ENCODE results near the gene C2CD2.

The C2CD2 gene

GRCh38 chr21:41989698-41990097 is 35.9 kb upstream of the C2CD2 start:
- no peak overlapping the region for H2AFZ ChIP-seq (ENCODE audit: low read length)
- no peak for TF ChIP-seq EZH2phosphoT487 (IDR thresholded peaks at IDR 0.05; ENCODE audit: borderline replicate concordance)
- no peak for TF ChIP-seq CTCF (conservative IDR thresholded peaks at IDR 0.05; ENCODE audit: low read length)
- no peak overlapping the region for H3K4me3 ChIP-seq (ENCODE audit: low read length, poor library complexity, severe bottlenecking)
- H3K79me2 ChIP-seq (ENCODE audit: insufficient read depth, low read length), result no peaks in the 10 kb centered on the region
- H3K4me2 ChIP-seq (ENCODE audit: low read depth, low read length, poor library complexity, severe bottlenecking), result no peak overlapping the region
- H3K4me1 ChIP-seq (ENCODE audit: insufficient read depth, low read length, poor library complexity, severe bottlenecking), result peaks cover 7% of the 10 kb centered on the region
- no peaks in the 10 kb centered on the region for H3K27me3 ChIP-seq (ENCODE audit: insufficient read depth, low read length, poor library complexity, severe bottlenecking)
- no peaks in the 10 kb centered on the region for H3F3A ChIP-seq (ENCODE audit: low read depth)
- no peaks in the 10 kb centered on the region for H3K9me2 ChIP-seq (replicated peaks; ENCODE audit: low read depth, low read length)
- no peaks in the 10 kb centered on the region for H3K9me3 ChIP-seq (ENCODE audit: insufficient read depth, low read depth, low read length)
- no peak overlapping the region for H3K9ac ChIP-seq (ENCODE audit: low read depth, low read length, poor library complexity, severe bottlenecking)
- no peaks in the 10 kb centered on the region for H4K20me1 ChIP-seq (ENCODE audit: insufficient read depth, low read length, poor library complexity, severe bottlenecking)
- peaks cover 39% of the 10 kb centered on the region; the same call in 1 of the 2 replicates for H3K36me3 ChIP-seq (ENCODE audit: insufficient read depth, low read length)

- Histone ChIP-seq H3K4me2 (ENCODE audit: low read depth, low read length, poor library complexity, severe bottlenecking) (no peak overlapping the region), H3K9ac (ENCODE audit: low read depth, low read length, poor library complexity, severe bottlenecking) (no peak overlapping the region), H3K9me3 (ENCODE audit: insufficient read depth, low read depth, low read length) (peaks cover 5% of the 10 kb centered on the region; the same call in 1 of the 2 replicates), H3K27me3 (ENCODE audit: insufficient read depth, low read length, poor library complexity, severe bottlenecking) (no peaks in the 10 kb centered on the region), H3K4me3 (ENCODE audit: low read length, poor library complexity, severe bottlenecking) (no peak overlapping the region), H3F3A (ENCODE audit: low read depth) (no peaks in the 10 kb centered on the region), H3K4me1 (ENCODE audit: insufficient read depth, low read length, poor library complexity, severe bottlenecking) (peaks cover 7% of the 10 kb centered on the region), H4K20me1 (ENCODE audit: insufficient read depth, low read length, poor library complexity, severe bottlenecking) (no peaks in the 10 kb centered on the region), H2AFZ (ENCODE audit: low read length) (no peak overlapping the region), H3K9me2 (replicated peaks; ENCODE audit: low read depth, low read length) (no peaks in the 10 kb centered on the region), H3K36me3 (ENCODE audit: insufficient read depth, low read length) (peaks cover 20% of the 10 kb centered on the region; the same call in 1 of the 2 replicates), H3K79me2 (ENCODE audit: insufficient read depth, low read length) (no peaks in the 10 kb centered on the region)
- TF ChIP-seq CTCF (conservative IDR thresholded peaks at IDR 0.05; ENCODE audit: low read length) (no peak), EZH2phosphoT487 (IDR thresholded peaks at IDR 0.05; ENCODE audit: borderline replicate concordance) (no peak)
Measured at GRCh38 chr21:41987310-41987709, 33.5 kb upstream of the C2CD2 start.

- H3K4me2 ChIP-seq (ENCODE audit: low read depth, low read length, poor library complexity, severe bottlenecking), result no peak overlapping the region
- peaks cover 5% of the 10 kb centered on the region; the same call in 1 of the 2 replicates for H3K9me3 ChIP-seq (ENCODE audit: insufficient read depth, low read depth, low read length)
- no peaks in the 10 kb centered on the region for H3K9me2 ChIP-seq (replicated peaks; ENCODE audit: low read depth, low read length)
- H3K9ac ChIP-seq (ENCODE audit: low read depth, low read length, poor library complexity, severe bottlenecking), result no peak overlapping the region
- TF ChIP-seq EZH2phosphoT487 (IDR thresholded peaks at IDR 0.05; ENCODE audit: borderline replicate concordance), result no peak
- no peak for TF ChIP-seq CTCF (conservative IDR thresholded peaks at IDR 0.05; ENCODE audit: low read length)
- no peak overlapping the region for H3K4me3 ChIP-seq (ENCODE audit: low read length, poor library complexity, severe bottlenecking)
- H3K27me3 ChIP-seq (ENCODE audit: insufficient read depth, low read length, poor library complexity, severe bottlenecking), result no peaks in the 10 kb centered on the region
- no peaks in the 10 kb centered on the region for H4K20me1 ChIP-seq (ENCODE audit: insufficient read depth, low read length, poor library complexity, severe bottlenecking)
- no peak overlapping the region for H2AFZ ChIP-seq (ENCODE audit: low read length)
- H3K79me2 ChIP-seq (ENCODE audit: insufficient read depth, low read length), result no peaks in the 10 kb centered on the region
- H3F3A ChIP-seq (ENCODE audit: low read depth), result no peaks in the 10 kb centered on the region
- peaks cover 6% of the 10 kb centered on the region; the same call in 1 of the 2 replicates for H3K36me3 ChIP-seq (ENCODE audit: insufficient read depth, low read length)
- peaks cover 7% of the 10 kb centered on the region for H3K4me1 ChIP-seq (ENCODE audit: insufficient read depth, low read length, poor library complexity, severe bottlenecking)
Measured at GRCh38 chr21:41985662-41986416, 32.0 kb upstream of the C2CD2 start.
